HG03520 (cell line): ENCODE data around the gene ZSCAN10.
A peak's percentile ranks its signal among the peaks of the same experiment; 100 is the strongest.
"Not testable (repeated sequence)": the region's sequence is repeated elsewhere in the genome, so short reads cannot be mapped to it uniquely, and the experiment has no call there.

Experiments
- ATAC-seq: cut with Tn5 transposase; IDR thresholded peaks from one replicate; pipeline ENCODE4 v1.9.1; 2021; ENCODE audit warnings: mild to moderate bottlenecking, moderate library complexity; ENCODE audit not compliant: unreplicated experiment

Gene ZSCAN10

DNA sequence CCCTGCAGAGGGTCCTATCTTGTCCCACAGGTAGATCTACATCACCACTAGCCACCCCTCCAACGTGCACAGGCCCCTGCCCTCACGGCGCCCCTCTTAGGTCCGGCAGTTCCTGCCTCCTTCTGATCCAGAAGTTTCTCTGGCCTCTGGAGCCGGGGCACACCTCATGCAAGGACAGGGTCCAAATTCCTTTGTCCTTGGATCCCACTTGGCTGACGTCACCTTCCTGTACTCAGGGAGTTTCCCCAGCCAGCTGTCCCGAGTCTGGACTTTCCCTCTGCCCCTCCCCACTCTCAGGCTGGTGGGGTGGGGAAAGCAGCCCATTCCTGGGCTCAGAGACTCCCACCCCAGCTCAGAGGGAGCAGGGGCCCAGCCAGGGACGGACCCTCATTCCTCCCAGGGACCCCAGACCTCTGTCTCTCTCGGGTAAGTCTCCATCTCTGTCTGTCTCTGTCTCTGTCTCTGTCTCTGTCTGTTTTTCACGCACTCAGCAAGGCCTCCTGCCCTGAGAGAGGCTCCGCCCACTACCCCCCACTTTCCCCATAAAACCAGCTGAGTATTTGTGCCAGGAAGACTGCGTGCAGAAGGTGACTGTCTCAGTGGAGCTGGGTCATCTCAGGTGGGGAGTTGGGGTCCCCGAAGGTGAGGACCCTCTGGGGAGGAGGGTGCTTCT is 33.9 kb downstream of the ZSCAN10 start, which contains the start of gene IL32:
Gene IL32 (plus strand): TSS at position 572 of the 673 bp plus-strand sequence. CDS start 172 bp downstream, outside the sequence.
- ATAC-seq, result no peak

DNA sequence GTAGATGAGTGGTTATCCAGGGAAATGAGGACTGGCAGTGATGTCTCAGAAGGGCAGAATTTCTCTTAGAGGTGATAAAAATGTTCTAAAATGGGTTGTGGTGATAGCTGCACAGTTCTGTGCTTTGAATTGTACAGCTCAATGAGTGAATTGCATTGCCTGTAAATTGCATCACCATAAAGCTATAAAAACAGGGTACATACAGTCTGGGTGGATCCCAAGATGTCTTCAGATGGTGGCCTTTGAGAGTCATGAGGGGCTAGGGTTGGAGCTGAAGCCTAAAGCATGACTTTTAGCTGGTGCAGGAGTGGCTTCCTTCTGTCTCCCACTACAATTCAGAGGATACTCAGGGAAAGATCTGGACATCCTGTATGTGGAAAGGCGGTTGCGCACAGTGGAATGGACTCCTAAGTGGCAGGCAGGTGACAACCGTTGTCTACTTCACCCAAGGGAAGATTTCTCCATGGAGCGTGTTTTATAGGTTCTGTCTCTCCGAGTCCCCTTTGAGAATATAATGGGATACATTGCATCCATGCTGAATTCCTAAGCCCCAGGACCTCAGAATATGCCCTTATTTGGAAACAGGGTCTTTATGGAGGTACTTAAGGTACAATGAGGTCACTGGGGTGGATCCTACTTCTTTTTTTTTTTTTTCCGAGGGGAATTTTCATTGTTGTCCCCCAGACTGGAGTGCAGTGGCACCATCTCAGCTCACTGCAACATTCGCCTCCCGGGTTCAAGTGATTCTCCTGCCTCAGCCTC is 35.3 kb downstream of the ZSCAN10 start:
- no peak for ATAC-seq

DNA sequence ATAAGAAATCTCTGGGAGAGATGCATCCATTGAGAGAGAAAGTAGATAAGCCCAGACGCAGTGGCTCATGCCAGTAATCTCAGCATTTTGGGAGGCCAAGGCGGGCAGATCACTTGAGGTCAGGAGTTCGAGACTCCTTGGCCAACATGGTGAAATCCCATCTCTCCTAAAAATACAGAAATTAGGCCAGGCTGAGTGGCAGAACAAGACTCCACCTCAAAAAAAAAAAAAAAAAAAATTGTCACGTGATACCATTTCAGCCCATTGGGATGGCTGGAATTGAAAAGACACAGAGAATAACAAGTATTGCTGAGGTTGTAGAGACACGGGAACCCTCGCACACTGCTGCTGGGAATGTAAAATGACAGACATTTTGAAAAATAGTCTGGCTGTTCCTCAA is 36.5 kb downstream of the ZSCAN10 start:
- ATAC-seq, result no peak

DNA sequence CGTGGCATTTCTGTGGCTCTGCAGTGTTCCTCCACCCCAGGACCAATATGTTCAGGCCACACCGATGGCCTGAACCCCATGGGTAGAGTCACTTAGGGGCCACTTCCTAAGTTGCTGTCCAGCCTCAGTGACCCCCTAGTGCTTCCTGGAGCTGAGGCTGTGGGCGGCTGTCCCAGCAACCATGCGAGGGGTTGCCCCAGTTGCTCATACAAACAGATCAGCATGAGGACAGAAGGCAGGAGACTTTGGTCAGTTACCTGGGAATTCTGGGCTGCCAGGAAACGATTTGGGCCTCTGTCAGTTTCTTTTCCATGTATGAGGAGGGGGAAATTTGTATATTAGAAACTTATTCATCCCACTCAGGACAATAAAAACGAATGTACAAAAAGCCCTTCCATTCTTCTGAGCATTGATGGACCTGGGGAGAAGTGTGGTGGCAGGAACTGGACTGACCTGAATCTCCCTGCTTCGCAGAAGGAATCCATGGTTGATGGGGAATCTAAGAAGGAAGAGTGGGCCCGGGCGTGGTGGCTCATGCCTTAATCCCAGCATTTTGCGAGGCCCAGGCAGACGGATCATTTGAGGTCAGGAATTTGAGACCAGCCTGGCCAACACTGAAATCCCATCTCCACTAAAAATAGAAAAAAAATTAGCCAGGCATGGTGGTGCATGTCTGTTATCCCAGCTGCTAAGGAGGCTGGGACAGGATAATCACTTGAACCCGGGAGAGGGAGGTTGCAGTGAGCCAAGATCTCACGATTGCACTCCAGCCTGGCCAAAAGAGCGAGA is 38.6 kb downstream of the ZSCAN10 start:
- ATAC-seq, result no peak

DNA sequence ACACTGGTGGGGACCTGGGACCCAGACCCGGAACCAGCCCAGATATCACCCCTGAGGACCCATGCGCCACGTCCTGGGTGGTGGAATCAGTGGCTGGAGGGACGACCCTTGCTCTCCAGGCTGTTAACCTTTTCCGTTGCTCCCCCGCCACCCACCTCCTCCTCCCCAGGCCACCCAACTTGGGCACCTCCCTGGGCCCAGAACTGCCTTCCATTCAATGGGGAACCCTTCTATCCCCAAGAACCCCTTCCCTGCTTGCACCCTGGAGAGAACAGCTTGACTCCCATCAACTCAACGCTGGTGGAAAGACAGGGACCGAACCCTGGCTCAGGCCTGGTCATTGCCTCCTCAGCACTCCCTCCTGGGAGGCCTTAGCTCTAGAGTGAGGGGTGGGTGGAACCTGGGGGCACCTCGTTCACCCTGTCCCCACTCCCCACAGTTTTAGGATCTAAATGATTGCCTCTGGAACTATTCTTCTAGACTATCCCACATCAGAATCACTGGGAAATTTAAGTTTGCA is 39.3 kb downstream of the ZSCAN10 start:
- peak; percentile 8 for ATAC-seq

DNA sequence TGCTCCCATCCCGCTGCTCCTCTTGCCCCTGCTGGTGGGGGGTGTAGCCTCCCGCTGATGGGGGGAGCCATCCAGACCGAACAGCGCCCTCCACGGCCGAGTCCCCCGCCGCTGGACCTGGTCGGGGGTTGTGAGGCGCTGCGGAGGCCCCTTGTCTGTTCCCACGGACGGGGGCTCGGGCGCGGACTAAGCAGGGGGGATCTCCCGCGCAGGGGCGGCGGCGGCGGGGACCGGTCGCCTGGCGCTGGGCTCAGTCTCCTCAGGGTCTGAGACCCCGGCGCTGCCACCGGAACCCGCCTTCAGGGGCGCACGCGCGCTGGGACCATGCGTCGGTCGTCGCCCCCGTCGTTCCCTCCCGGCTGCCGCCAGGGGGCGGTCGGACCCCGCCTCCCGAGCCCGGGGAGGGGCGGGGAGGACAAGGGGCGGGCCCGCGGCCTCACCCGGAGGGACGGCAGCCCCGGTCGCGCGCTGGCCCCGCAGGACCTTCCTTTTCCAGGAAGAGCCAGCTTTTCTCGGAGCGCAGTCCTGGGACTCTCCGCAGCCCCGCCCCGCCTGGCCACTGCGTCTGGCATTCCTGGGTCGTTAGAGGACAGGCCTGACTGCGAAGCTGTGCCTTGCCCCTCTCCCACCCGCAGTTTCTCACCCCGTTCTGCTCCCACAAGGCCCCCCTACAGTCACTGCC is 39.9 kb downstream of the ZSCAN10 start:
- peak; percentile 61 for ATAC-seq

DNA sequence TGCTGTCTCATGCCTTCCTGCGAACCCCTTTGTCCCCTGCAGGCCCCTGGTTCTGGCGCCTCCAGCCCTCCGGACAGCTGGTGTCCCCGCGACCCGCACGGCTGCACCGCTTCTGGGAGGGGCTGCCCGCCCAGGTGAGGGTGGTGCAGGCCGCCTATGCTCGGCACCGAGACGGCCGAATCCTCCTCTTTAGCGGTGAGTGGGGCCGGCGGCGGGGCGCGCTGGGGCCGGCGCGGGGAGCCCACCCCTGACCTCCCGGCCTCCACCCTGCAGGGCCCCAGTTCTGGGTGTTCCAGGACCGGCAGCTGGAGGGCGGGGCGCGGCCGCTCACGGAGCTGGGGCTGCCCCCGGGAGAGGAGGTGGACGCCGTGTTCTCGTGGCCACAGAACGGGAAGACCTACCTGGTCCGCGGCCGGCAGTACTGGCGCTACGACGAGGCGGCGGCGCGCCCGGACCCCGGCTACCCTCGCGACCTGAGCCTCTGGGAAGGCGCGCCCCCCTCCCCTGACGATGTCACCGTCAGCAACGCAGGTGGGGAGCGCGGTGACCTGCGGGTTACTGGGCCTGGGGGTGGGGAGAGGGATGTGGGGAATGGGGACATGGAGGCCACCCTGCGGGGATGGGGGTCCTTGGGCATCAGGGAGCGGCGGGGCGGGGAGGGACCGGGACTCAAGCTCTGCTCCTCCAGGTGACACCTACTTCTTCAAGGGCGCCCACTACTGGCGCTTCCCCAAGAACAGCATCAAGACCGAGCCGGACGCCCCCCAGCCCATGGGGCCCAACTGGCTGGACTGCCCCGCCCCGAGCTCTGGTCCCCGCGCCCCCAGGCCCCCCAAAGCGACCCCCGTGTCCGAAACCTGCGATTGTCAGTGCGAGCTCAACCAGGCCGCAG is 40.7 kb downstream of the ZSCAN10 start:
- peak; percentile 24 for ATAC-seq

DNA sequence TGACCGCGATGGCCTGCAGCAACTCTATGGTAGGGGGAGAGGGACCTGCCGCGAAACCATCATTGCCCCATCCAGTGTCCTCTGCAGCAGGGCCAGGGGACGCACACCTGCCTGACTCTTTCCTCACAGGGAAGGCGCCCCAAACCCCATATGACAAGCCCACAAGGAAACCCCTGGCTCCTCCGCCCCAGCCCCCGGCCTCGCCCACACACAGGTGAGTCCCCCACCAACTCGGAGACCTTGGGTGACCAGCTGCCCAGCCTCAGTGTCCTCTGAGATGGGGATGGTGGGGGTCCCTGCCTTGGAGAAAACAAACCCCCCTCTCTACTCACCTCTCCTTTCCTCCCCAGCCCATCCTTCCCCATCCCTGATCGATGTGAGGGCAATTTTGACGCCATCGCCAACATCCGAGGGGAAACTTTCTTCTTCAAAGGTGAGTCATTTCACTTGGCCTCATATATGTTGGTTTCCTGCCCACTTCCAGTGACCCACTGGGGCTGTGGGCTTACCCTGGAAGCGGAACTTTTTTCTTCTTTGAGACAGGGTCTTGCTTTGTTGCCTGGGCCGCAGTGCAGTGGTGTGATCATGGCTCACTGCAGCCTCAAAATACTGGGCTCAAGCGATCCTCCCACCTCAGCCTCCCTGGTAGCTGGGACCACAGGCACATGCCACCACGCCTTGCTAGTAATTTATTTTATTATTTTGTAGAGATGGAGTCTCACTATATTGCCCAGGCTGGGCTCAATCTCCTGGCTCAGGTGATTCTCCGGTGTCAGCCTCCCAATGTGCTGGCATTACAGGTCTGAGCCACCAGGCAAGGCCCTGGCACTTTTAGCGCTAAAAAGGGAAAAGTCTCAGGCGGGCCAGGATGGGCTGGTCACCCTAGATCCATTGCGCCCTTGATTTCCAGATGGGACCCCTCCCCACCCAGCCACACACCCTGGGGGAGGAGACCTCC is 41.6 kb downstream of the ZSCAN10 start:
- ATAC-seq, result no peak

DNA sequence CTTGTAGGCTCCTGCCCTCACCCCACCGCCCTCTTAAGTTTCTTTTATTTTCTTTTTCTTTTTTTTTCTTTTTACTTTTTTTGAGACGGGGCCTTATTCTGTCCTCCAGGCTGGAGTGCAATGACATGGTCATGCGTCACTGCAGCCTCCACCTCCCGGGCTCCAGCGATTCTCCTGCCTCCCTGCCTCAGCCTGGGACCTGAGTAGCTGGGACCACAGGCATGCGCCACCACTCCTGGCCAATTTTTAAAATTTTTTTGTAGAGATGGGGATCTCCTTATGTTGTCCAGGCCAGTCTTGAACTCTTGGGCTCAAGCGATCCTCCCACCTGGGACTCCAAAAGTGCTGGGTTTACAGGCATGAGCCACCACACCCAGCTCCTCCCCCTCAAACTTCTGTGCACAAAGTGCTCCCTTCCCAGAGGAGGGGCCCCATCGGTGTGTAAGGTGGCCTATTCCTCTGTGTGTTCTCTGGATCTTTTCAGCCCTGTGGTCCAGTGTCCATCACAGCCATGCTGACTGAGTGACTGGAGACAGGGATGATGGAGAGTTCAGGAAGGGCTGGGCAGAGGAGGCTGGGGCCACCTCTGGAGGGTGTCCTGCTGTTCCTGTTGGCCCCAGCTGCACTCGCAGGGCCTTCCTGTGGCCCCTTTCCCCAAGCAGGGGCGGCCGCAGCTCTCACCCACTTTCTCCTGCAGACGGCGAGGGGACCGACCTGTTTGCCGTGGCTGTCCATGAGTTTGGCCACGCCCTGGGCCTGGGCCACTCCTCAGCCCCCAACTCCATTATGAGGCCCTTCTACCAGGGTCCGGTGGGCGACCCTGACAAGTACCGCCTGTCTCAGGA is 42.5 kb downstream of the ZSCAN10 start:
- ATAC-seq, result no peak

DNA sequence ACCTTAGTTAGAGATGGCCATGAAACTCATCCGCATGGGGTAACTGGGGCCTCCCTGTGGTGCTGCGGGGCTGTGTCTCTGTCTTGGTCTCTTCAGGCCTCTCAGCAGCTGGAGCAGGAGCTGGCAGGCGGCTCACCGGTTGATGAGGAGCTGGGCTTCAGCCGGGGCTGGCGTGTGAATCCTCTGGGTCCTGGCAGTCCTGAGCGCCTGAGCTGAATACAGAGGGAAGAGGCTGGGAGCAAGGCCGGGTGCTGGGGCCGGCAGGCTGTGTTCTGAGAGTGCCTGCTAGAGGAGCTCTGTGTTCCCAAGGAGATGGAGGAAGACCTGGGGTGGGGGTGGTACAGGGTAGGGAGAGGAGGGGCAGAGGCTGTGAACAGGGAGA is 43.4 kb downstream of the ZSCAN10 start:
- not testable (repeated sequence) for ATAC-seq

DNA sequence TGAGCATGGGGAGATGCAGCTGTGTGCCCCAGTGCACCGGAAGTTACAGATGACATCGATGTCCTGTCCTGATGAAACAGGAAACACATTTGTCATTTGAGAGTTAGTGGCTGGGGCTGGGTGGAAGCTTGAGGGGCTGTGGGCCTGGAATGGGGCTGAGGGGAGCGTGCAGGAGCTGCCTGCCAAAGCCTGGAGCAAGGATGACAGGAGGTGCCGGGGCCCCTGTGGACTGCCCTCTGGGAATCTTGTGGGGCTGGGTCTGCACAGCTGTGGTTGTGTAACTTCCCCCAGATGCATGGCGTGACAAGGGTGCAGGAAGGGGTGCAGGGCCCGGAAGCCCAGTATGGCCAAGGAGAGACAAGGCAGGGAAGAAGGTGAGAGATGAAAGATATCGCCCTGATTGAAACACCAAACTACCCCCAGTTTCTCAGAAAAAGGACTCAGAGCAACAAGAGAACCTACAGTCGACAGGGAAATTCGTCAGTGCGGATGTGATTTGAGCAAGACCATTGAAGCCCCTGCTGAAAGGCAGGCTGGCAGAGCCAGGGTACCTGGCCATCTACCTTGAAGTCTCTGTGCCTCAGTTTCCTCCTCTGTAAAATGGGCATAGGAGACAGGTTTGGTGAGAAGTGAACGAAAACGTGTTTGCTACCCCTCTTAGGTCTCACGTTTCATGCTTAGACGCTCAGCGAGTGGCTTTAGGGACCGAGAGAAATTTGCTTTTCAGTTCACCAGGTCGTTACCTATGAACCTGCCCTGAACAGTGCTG is 43.9 kb downstream of the ZSCAN10 start:
- ATAC-seq, result no peak

DNA sequence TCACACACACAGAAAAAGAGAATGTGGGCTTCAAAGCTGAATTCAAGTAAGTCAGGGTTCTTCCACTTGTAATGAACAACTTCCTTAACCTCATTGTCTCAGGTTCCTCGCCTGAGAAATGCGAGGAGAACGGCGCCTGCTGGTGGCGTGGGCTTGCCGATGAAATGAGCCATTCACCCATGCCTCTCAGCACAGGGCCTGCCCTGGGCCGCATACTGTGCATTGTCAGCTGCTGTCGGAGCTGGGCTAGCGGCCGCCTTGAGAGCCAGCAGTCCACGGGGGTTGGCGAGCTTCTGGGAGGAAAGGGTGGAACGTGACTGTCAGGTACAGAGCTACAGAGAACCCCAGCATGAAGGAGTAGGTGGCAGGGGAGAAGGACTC is 45.8 kb downstream of the ZSCAN10 start:
- not testable (repeated sequence) for ATAC-seq

DNA sequence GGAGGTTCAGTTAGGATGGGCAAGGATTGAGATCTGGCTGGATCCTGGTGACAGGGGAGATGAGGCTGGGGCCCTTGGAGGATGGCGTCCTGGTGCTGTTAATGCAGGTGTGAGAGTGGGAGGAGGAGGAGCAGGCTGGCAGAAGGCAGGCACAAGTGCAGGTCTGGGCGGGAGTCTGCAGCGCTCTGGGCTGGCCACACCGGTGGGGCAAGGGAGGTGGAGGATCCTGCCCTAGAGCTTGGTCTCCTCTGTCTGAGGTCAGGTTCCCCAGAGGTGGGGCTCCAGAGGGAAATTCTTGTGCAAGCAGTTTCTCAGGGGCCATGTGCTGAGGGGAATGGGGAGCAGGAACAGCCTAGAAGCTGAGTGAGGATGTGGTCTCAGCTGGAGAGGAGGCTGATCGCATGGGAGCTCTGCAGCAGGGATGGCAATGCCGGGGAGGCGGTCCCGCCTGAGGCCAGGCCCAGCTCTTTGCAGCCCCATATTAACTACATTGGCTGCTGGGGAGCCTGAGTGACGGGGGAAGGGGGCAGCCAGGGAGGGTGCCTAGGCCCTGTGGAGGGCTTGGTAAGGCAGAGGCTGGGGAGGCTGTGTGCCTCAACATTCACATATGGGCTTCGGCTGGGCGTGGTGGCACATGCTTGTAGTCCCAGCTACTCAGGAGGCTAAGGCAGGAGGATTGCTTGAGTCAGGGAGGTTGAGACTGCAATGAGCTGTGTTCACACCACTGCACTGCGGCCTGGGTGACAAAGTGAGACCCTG is 46.3 kb downstream of the ZSCAN10 start:
- not testable (repeated sequence) for ATAC-seq

DNA sequence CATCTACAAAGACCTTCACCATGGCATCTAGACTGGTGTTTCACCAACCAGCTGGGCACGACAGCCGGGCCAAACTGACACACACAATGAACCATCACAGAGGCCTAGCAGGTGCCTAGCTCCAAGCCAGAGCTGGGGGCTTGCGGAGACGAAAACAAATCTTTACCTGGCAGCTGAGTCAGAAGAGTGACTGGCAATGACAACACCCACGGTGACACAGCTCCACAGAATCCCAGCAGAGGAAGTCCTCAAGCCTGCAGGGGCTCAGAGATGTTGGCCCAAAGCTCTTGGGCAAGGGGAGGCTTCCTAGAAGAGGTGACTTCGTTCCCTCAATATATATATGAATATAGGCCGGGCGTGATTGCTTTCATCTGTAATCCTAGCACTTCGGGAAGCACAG is 47.6 kb downstream of the ZSCAN10 start:
- ATAC-seq, result no peak

DNA sequence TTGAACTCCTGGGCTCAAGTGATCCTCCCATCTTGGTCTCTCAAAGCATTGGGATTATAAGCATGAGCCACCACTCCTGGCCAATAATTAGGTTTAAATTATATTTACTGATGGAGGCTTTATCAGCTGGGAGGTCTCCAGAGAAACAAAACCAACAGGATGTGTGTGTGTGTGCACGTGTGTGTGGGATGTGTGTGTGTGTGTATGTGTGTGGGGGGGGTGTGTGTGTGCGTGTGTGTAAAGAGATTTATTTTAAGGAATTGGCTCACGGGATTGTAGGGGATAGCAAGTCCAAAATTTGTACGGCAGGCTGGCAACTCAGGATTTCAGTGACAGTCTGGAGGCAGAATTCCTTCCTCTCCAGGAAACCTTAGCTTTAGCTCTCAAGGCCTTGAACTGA is 48.1 kb downstream of the ZSCAN10 start:
- no peak for ATAC-seq

DNA sequence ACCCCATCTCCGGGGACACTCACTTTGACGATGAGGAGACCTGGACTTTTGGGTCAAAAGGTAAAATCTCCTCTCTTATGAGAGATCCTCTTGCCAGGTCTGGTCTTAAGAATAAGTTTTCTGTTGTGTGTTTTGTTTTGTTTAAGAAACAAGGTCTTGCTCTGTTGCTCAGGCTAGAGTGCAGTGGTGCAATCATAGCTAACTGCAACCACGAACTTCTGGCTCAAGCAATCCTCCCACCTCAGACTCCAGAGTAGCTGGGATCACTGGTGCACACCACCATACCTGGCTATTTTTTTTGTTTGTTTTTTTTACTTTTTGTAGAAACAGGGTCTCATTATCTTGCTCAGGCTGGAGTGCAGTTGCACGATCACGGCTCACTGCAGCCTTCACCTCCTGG is 48.6 kb downstream of the ZSCAN10 start:
- ATAC-seq, result no peak
